ENCODE measurements around the gene ASIC3. TPM values are rescaled to one million over a fixed set of nuclear protein-coding genes. Genes with fewer than 3 reads are reported as not detected.

The ASIC3 gene
- total RNA-seq, 6 experiments from 2014 or later: 0.09 to 0.76 (median 0.31) TPM

DNA sequence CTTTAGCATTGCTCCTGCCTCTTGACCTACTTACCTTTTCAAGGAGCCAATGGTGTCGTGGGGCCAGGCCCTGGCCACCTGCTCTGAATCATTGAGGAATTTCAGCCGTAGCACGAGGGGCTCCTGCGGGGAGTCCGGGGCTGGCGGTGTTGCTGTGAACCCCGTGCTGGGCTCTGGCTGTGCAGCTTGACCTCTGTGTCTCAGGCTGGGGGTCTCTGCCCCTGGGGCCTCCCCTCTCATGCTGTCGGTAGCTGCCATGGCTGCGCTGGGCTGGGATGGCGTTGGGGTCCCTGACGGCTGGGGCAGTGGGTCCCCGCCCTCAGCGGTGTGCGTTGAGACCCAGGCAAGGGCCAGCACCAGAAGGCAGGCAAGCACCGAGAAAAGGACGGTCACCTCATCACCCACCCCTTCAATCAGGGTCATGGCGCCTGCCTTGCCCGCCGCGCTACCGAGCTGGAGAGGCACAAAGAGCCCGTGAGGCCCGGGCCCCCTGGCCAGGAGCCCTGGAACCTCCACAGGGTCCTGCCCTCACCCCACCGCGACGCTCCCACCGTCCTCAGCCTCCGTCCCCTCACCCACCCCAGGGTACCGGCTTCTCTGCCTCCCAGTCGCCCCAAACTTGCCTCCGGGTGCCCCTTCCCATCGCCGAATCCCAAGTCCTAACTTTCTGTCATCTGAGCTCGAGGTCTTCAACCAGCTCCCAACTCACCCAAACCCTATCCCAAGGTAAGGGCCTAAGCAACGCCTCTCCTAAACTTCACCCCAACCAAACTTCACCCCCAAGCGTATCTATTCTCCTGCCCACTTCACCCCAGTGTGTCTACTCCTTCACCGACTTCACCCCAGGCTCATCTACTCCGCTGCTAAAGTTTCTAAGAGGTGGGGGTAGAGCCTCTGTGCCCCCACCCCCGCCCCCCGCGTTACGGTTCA is 34.1 kb downstream of the ASIC3 start:
- peaks cover 4% of the 10 kb centered on the region; the same call in 1 of the 2 replicates for H3K36me3 Mint-ChIP-seq (ENCODE audit: low read depth)
- DNase-seq: no peak
- H3K9me3 Mint-ChIP-seq: no peaks in the 10 kb centered on the region
- H3K4me1 Mint-ChIP-seq (ENCODE audit: low read depth): peaks cover 54% of the 10 kb centered on the region
- H3K4me3 Mint-ChIP-seq: peak overlapping the region; percentile 89
- peaks cover 3% of the 10 kb centered on the region for H3K27me3 Mint-ChIP-seq (ENCODE audit: insufficient read depth)
- TF ChIP-seq, protein P1, sequence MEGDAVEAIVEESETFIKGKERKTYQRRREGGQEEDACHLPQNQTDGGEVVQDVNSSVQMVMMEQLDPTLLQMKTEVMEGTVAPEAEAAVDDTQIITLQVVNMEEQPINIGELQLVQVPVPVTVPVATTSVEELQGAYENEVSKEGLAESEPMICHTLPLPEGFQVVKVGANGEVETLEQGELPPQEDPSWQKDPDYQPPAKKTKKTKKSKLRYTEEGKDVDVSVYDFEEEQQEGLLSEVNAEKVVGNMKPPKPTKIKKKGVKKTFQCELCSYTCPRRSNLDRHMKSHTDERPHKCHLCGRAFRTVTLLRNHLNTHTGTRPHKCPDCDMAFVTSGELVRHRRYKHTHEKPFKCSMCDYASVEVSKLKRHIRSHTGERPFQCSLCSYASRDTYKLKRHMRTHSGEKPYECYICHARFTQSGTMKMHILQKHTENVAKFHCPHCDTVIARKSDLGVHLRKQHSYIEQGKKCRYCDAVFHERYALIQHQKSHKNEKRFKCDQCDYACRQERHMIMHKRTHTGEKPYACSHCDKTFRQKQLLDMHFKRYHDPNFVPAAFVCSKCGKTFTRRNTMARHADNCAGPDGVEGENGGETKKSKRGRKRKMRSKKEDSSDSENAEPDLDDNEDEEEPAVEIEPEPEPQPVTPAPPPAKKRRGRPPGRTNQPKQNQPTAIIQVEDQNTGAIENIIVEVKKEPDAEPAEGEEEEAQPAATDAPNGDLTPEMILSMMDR (IDR thresholded peaks at IDR 0.05): no peak
- H3K27ac Mint-ChIP-seq: peak overlapping the region; percentile 80

DNA sequence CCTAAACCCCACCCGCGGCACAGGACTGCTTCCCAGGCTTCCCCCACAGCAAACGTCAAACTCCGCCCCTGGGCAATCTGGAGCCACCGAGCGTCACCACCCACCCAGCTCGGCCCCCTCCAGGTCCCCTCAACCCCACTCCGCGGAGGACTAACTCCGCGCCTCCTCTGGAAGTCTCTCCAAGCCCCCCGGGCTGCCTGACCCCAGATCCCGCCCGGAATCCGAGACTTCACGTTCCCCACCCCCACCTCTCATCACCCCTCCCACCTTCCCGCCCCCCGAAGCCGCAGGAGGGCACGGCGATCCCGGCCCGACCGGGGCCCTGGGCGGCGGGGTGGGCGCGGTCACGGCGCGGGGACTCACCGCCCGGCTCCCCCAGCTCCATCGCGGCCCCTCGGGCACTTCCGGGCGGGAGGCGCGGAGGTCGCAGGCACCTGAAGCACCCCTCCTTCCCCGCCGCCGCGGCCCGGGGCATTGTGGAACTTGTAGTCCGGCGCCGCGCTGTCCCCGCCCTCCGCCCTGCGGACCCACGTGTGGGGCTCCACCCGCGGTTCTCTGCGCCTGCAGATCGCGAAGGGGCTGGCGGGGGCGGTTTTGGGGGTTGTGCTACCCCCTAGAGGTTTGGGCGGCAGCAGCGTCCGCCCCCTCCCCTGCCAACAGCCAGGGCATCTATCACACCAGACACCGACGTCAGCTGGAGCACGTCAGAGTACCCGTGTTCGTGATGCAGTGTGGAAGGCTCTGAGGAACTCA is 34.9 kb downstream of the ASIC3 start, which contains the start of gene TMUB1:
Gene TMUB1 (minus strand): TSS at position 423 of the 753 bp plus-strand sequence. CDS start 930 bp downstream, outside the sequence.
- no peak for DNase-seq
- peaks cover 53% of the 10 kb centered on the region for H3K4me1 Mint-ChIP-seq (ENCODE audit: low read depth)
- peaks cover 1% of the 10 kb centered on the region; the same call in 1 of the 2 replicates for H3K36me3 Mint-ChIP-seq (ENCODE audit: low read depth)

DNA sequence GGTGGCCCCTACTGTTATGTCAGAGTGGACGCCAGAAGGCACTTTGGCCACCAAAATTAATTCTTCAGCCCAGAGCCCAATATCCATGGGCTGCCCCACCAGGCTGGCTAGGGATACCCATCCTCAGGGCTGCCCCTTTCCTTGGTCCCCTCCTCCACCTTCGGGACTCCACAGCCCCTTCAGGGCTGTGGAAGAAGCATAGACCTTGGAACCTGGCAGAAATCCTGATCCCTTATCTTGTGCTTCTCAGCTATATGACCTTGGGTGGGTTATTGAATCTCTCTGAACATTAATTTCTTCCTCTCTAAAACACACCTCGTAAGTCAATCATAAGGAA is 35.5 kb downstream of the ASIC3 start:
- TF ChIP-seq, protein P1 (IDR thresholded peaks at IDR 0.05): no peak
- DNase-seq: no peak
- H3K9me3 Mint-ChIP-seq: no peaks in the 10 kb centered on the region
- peak overlapping the region; percentile 49; the same call in 1 of the 2 replicates for H3K27ac Mint-ChIP-seq
- peaks cover 53% of the 10 kb centered on the region for H3K4me1 Mint-ChIP-seq (ENCODE audit: low read depth)
- peak overlapping the region; percentile 89 for H3K4me3 Mint-ChIP-seq
- no peaks in the 10 kb centered on the region; the same call in 1 of the 2 replicates for H3K36me3 Mint-ChIP-seq (ENCODE audit: low read depth)
- H3K27me3 Mint-ChIP-seq (ENCODE audit: insufficient read depth): peaks cover 7% of the 10 kb centered on the region

More for the DNA sequence above, 34.9 kb downstream of the ASIC3 start, which contains the start of gene TMUB1:
- H3K27ac Mint-ChIP-seq: peak within 1 kb of the TSS; percentile 80
- H3K4me3 Mint-ChIP-seq: peak within 1 kb of the TSS; percentile 89
- peaks cover 4% of the 10 kb centered on the region for H3K27me3 Mint-ChIP-seq (ENCODE audit: insufficient read depth)
- TF ChIP-seq, protein P1 (IDR thresholded peaks at IDR 0.05): peak; percentile 28; the same call in 1 of the 2 replicates
- H3K9me3 Mint-ChIP-seq: no peaks in the 10 kb centered on the region

DNA sequence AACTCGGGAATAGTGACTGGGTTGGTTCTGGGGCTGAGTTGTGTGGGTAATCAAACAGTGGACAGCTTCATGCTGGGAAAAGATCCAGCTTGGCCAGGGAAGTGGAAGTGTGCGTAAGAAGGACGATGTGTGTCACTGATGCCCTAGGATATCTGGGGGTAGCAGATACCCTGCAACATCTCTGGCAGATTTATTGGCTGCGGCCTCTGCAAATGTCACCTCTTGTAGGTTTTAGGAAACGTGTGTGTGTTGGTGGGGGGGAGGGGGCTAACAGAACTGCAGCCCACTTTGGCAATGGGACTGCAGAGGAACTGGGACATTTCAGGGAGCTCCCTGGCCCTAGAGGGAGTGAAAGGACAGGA is 37.0 kb downstream of the ASIC3 start:
- Mint-ChIP-seq H3K27ac (peak overlapping the region; percentile 42), H3K4me1 (ENCODE audit: low read depth) (peaks cover 55% of the 10 kb centered on the region), H3K4me3 (peak overlapping the region; percentile 85), H3K36me3 (ENCODE audit: low read depth) (no peaks in the 10 kb centered on the region; the same call in none of the 2 replicates), H3K27me3 (ENCODE audit: insufficient read depth) (peaks cover 8% of the 10 kb centered on the region), H3K9me3 (no peaks in the 10 kb centered on the region)
- TF ChIP-seq, protein P1 (IDR thresholded peaks at IDR 0.05): no peak
- peak; percentile 38 for DNase-seq
